CMK (cell line): ENCODE data around the gene FSTL4.

Experiments used
- DNase-seq: peaks from one replicate; pipeline ENCODE4 v3.0.0-alpha.2; 2010; ENCODE audit warnings: low read depth

FSTL4 gene

GRCh38 chr5:133610489-133611356, 1.6 kb downstream of the FSTL4 start:
- DNase-seq = no peak

GRCh38 chr5:133607451-133607850, 4.9 kb downstream of the FSTL4 start:
- DNase-seq = no peak

GRCh38 chr5:133606835-133607234, 5.5 kb downstream of the FSTL4 start:
- no peak for DNase-seq

GRCh38 chr5:133605323-133605722, 7.0 kb downstream of the FSTL4 start:
- no peak for DNase-seq

GRCh38 chr5:133603711-133604110, 8.6 kb downstream of the FSTL4 start:
- no peak for DNase-seq

GRCh38 chr5:133602835-133603380, 9.4 kb downstream of the FSTL4 start:
- no peak for DNase-seq

- DNase-seq = no peak
Observed at GRCh38 chr5:133599600-133599999, 12.7 kb downstream of the FSTL4 start.

GRCh38 chr5:133599044-133599443, 13.3 kb downstream of the FSTL4 start:
- no peak for DNase-seq

GRCh38 chr5:133596049-133596448, 16.3 kb downstream of the FSTL4 start:
- no peak for DNase-seq

GRCh38 chr5:133595465-133595864, 16.9 kb downstream of the FSTL4 start:
- no peak for DNase-seq

GRCh38 chr5:133589286-133589685, 23.1 kb downstream of the FSTL4 start:
- DNase-seq = no peak

GRCh38 chr5:133582971-133583370, 29.4 kb downstream of the FSTL4 start:
- no peak for DNase-seq

GRCh38 chr5:133581918-133582317, 30.4 kb downstream of the FSTL4 start:
- DNase-seq = no peak

- no peak for DNase-seq
Observed at GRCh38 chr5:133581348-133581747, 31.0 kb downstream of the FSTL4 start.

GRCh38 chr5:133580618-133581017, 31.7 kb downstream of the FSTL4 start:
- DNase-seq = no peak

GRCh38 chr5:133579766-133580165, 32.6 kb downstream of the FSTL4 start:
- DNase-seq = no peak

GRCh38 chr5:133569347-133569746, 43.0 kb downstream of the FSTL4 start:
- no peak for DNase-seq

GRCh38 chr5:133565993-133566392, 46.3 kb downstream of the FSTL4 start:
- DNase-seq = no peak

GRCh38 chr5:133564921-133565565, 47.3 kb downstream of the FSTL4 start:
- DNase-seq = no peak

GRCh38 chr5:133562554-133562953, 49.8 kb downstream of the FSTL4 start:
- no peak for DNase-seq

- DNase-seq = no peak
Observed at GRCh38 chr5:133559960-133560359, 52.4 kb downstream of the FSTL4 start.

- DNase-seq = no peak
Observed at GRCh38 chr5:133556551-133556950, 55.8 kb downstream of the FSTL4 start.

- no peak for DNase-seq
Observed at GRCh38 chr5:133554279-133554678, 58.1 kb downstream of the FSTL4 start.
